CD8-positive, alpha-beta memory T cell (primary cell): ENCODE results near the gene BCAR3. TPM values are rescaled to one million over a fixed set of nuclear protein-coding genes. Genes with fewer than 3 reads are reported as not detected.
"Not testable (repeated sequence)": the region's sequence is repeated elsewhere in the genome, so short reads cannot be mapped to it uniquely, and the experiment has no call there.

Experiments used
- CTCF ChIA-PET: fragments of 350-600 bp; sonication (Branson Sonifier 250); formaldehyde crosslinking; loops from one replicate; lab custom pipeline; 2021; ENCODE audit warnings: antibody characterized with exemption; lab: Charles Lee
- POLR2A ChIA-PET: fragments of 350-600 bp; sonication (Branson Sonifier 250); formaldehyde crosslinking; loops from one replicate; lab custom pipeline; 2021; ENCODE audit warnings: antibody characterized with exemption; lab: Charles Lee
- DNase-seq, 5 donors: peaks; one replicate each; pipeline versions ENCODE4 v3.0.0 to v3.0.0-alpha.2; 2020 to 2022; ENCODE audit warnings: mixed read lengths in 1 of 5
- H3K27ac ChIP-seq: one replicate; pipeline ENCODE4 v1.7.0; 2013; ENCODE audit warnings: low read depth, mild to moderate bottlenecking, low read length, moderate library complexity
- H3K27me3 ChIP-seq: 2 replicates; pipeline ENCODE4 v1.7.0; 2013; ENCODE audit warnings: low read length, mild to moderate bottlenecking; ENCODE audit not compliant: insufficient read depth, poor library complexity, severe bottlenecking
- H3K36me3 ChIP-seq: 2 replicates; pipeline ENCODE4 v1.7.0; 2013; ENCODE audit warnings: mild to moderate bottlenecking, low read length, moderate library complexity; ENCODE audit not compliant: insufficient read depth
- H3K4me1 ChIP-seq: 2 replicates; pipeline ENCODE4 v1.7.0; 2013; ENCODE audit warnings: mild to moderate bottlenecking, low read length, moderate library complexity; ENCODE audit not compliant: insufficient read depth
- H3K4me3 ChIP-seq: 2 replicates; pipeline ENCODE4 v1.7.0; 2013; ENCODE audit warnings: mild to moderate bottlenecking, low read length
- H3K9me3 ChIP-seq: 2 replicates; pipeline ENCODE4 v1.7.0; 2013; ENCODE audit warnings: mild to moderate bottlenecking, low read length
- H3K27ac Mint-ChIP-seq, 8 donors: one replicate each; pipeline ENCODE4 v1.8.0; 2020 to 2021; ENCODE audit warnings: mixed read lengths in 8 of 8, mild to moderate bottlenecking in 6 of 8, inconsistent platforms in 3 of 8, moderate library complexity in 3 of 8
- H3K27me3 Mint-ChIP-seq, 2 donors: one replicate each; pipeline ENCODE4 v1.8.0; 2020 to 2021; ENCODE audit warnings: mixed read lengths in 2 of 2, mild to moderate bottlenecking in 1 of 2, moderate library complexity in 1 of 2
- H3K36me3 Mint-ChIP-seq, 3 donors: one replicate each; pipeline ENCODE4 v1.8.0; 2020 to 2021; ENCODE audit warnings: mixed read lengths in 3 of 3, inconsistent platforms in 1 of 3, mild to moderate bottlenecking in 1 of 3
- H3K4me1 Mint-ChIP-seq, 3 donors: one replicate each; pipeline ENCODE4 v1.8.0; 2020 to 2021; ENCODE audit warnings: mixed read lengths in 3 of 3, inconsistent platforms in 1 of 3, mild to moderate bottlenecking in 1 of 3
- H3K4me3 Mint-ChIP-seq, 7 donors: one replicate each; pipeline ENCODE4 v1.8.0; 2020 to 2021; ENCODE audit warnings: mixed read lengths in 7 of 7, mild to moderate bottlenecking in 6 of 7, moderate library complexity in 4 of 7, inconsistent platforms in 2 of 7
- H3K9me3 Mint-ChIP-seq, 5 donors: one replicate each; pipeline ENCODE4 v1.8.0; 2020 to 2022; ENCODE audit warnings: mixed read lengths in 5 of 5, mild to moderate bottlenecking in 3 of 5, moderate library complexity in 2 of 5, inconsistent platforms in 1 of 5
- polyA plus RNA-seq: library from polyadenylated mRNA; unstranded; fragments of 300-500 nt; fragmentation: Illumina TruSeq; gene quantifications from one replicate; pipeline ENCODE4 v1.2.3, GENCODE V29; 2021
- total RNA-seq, 2 experiments: library from RNA; stranded (reverse); gene quantifications; one replicate each; pipeline ENCODE4 v1.2.3, GENCODE V29; 2021

The BCAR3 gene
- total and polyA plus RNA-seq, 3 experiments from 2014 or later: 0.32 to 0.77 (median 0.62) TPM

- H3K27ac Mint-ChIP-seq: no peak overlapping the region
- H3K36me3 Mint-ChIP-seq: no peaks in the 10 kb centered on the region
- H3K36me3 ChIP-seq: no peaks in the 10 kb centered on the region
- H3K27me3 ChIP-seq: no peaks in the 10 kb centered on the region
- no peaks in the 10 kb centered on the region for H3K9me3 ChIP-seq
- no peaks in the 10 kb centered on the region for H3K4me1 ChIP-seq
- no peak overlapping the region for H3K27ac ChIP-seq
- ChIA-PET POLR2A (no interaction called here), CTCF (no interaction called here)
- DNase-seq: no peak
- no peaks in the 10 kb centered on the region for H3K9me3 Mint-ChIP-seq
- H3K4me3 Mint-ChIP-seq: no peak overlapping the region
- no peak overlapping the region for H3K4me3 ChIP-seq
- H3K27me3 Mint-ChIP-seq: no peaks in the 10 kb centered on the region
- peaks cover 2 to 5% (median 4%) of the 10 kb centered on the region in 3 donors for H3K4me1 Mint-ChIP-seq
Observed at GRCh38 chr1:93698329-93699048, 16.9 kb upstream of the BCAR3 start.

GRCh38 chr1:93697566-93697965, 15.9 kb upstream of the BCAR3 start:
- H3K4me1 ChIP-seq, POLR2A ChIA-PET, H3K9me3 Mint-ChIP-seq, H3K27me3 Mint-ChIP-seq, H3K27ac Mint-ChIP-seq, H3K27me3 ChIP-seq, H3K36me3 ChIP-seq, CTCF ChIA-PET, H3K27ac ChIP-seq, DNase-seq, H3K4me3 ChIP-seq, H3K9me3 ChIP-seq, H3K4me3 Mint-ChIP-seq, H3K36me3 Mint-ChIP-seq: not testable (repeated sequence)
- H3K4me1 Mint-ChIP-seq: peaks cover 2 to 14% (median 12%) of the 10 kb centered on the region in 3 donors

DNA sequence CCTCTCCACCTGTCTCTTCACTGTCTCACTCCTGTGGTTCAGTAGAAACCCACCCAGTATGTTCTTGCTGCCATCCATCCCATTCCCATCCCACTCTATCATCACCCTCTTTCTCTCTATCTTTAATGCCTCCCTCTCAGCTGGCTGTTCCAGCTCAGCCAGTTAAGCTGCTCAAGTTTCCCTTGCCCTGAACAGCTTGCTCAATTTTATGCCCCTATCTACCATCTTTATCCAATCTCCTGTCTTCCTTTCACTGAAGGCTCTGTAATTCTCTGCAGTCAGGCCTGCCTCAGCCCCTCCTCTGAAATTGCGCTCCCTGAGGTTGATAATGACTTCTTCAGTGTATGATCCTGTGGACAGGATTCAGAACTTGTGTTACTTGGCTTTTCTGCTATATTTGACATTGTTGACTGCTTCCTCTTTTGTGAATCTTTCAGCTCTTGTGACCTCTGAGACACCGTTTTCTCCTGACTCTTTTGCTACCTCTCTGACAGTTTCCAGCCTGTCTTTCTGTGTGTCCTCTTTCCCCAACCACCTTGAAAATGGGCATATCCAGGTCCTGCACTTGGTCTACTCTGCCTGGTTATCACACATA, 13.9 kb upstream of the BCAR3 start:
- H3K27me3 ChIP-seq: no peaks in the 10 kb centered on the region
- H3K4me3 Mint-ChIP-seq: no peak overlapping the region
- no peak overlapping the region for H3K27ac ChIP-seq
- peaks cover 2 to 17% (median 15%) of the 10 kb centered on the region in 3 donors for H3K4me1 Mint-ChIP-seq
- H3K9me3 Mint-ChIP-seq: no peaks in the 10 kb centered on the region
- H3K4me1 ChIP-seq: no peaks in the 10 kb centered on the region
- H3K36me3 Mint-ChIP-seq: no peaks in the 10 kb centered on the region
- H3K27ac Mint-ChIP-seq: no peak overlapping the region
- H3K27me3 Mint-ChIP-seq: no peaks in the 10 kb centered on the region
- ChIA-PET CTCF (interaction anchor here (1.0 kb wide), 1 partner anchor 95 kb away, joined by 3 read pairs; no protein-coding TSS in a partner anchor), POLR2A (no interaction called here)
- no peak for DNase-seq
- no peaks in the 10 kb centered on the region for H3K36me3 ChIP-seq
- no peaks in the 10 kb centered on the region for H3K9me3 ChIP-seq
- no peak overlapping the region for H3K4me3 ChIP-seq

- no peak overlapping the region for H3K27ac ChIP-seq
- CTCF ChIA-PET: no interaction called here
- no peaks in the 10 kb centered on the region for H3K36me3 Mint-ChIP-seq
- POLR2A ChIA-PET: no interaction called here
- no peak for DNase-seq
- H3K4me1 Mint-ChIP-seq: peaks cover 2 to 17% (median 15%) of the 10 kb centered on the region in 3 donors
- H3K27me3 ChIP-seq: no peaks in the 10 kb centered on the region
- H3K4me3 Mint-ChIP-seq: no peak overlapping the region
- H3K4me1 ChIP-seq: no peaks in the 10 kb centered on the region
- H3K9me3 ChIP-seq: no peaks in the 10 kb centered on the region
- H3K27me3 Mint-ChIP-seq: no peaks in the 10 kb centered on the region
- no peaks in the 10 kb centered on the region for H3K36me3 ChIP-seq
- no peaks in the 10 kb centered on the region for H3K9me3 Mint-ChIP-seq
- H3K4me3 ChIP-seq: no peak overlapping the region
- no peak overlapping the region for H3K27ac Mint-ChIP-seq
Observed at GRCh38 chr1:93694819-93695218, 13.2 kb upstream of the BCAR3 start.

GRCh38 chr1:93694039-93694438, 12.4 kb upstream of the BCAR3 start:
- Histone ChIP-seq H3K27ac (no peak overlapping the region), H3K4me3 (no peak overlapping the region), H3K36me3 (no peaks in the 10 kb centered on the region), H3K9me3 (no peaks in the 10 kb centered on the region), H3K27me3 (no peaks in the 10 kb centered on the region), H3K4me1 (no peaks in the 10 kb centered on the region)
- Mint-ChIP-seq H3K9me3 (no peaks in the 10 kb centered on the region), H3K4me1 (peaks cover 2 to 17% (median 15%) of the 10 kb centered on the region in 3 donors), H3K36me3 (no peaks in the 10 kb centered on the region), H3K27ac (no peak overlapping the region), H3K4me3 (no peak overlapping the region), H3K27me3 (no peaks in the 10 kb centered on the region)
- ChIA-PET POLR2A (no interaction called here), CTCF (no interaction called here)
- no peak for DNase-seq

DNA sequence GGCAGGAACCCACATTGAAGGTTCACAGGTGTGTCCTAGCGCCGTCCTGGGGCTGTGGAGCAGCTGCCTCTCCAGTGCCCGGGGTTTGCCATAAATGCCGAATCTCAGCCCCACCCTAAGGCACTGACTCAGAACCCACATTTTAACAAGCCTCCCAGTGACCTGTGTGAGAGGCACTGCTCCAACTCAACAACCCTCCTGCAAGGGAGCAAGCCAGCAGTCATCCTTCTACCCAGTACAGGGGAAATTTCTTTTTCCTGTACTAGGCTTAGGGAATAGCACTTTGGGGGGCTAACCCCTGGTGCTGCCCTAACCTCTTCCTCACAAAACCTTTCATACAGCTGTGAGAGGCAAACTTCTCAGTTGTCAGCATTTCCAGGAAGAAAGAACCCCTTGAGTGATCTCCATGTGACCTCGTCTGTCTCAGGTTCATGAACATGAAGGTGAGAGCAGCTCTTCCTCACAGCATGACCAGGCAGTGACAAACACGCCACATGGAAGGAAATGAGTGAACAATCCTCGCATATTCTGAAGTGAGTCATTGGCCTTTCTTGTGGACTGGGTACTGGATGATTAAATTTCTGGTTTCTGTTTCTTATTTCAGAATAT, 11.4 kb upstream of the BCAR3 start:
- Histone ChIP-seq H3K36me3 (no peaks in the 10 kb centered on the region), H3K27ac (no peak overlapping the region), H3K4me3 (no peak overlapping the region), H3K27me3 (no peaks in the 10 kb centered on the region), H3K9me3 (no peaks in the 10 kb centered on the region), H3K4me1 (no peaks in the 10 kb centered on the region)
- H3K4me1 Mint-ChIP-seq: peaks cover 2 to 17% (median 15%) of the 10 kb centered on the region in 3 donors
- H3K4me3 Mint-ChIP-seq: no peak overlapping the region
- no peak for DNase-seq
- ChIA-PET POLR2A (no interaction called here), CTCF (no interaction called here)
- H3K9me3 Mint-ChIP-seq: no peaks in the 10 kb centered on the region
- no peaks in the 10 kb centered on the region for H3K27me3 Mint-ChIP-seq
- no peaks in the 10 kb centered on the region for H3K36me3 Mint-ChIP-seq
- peak overlapping the region in 1 of 8 donors; percentile 19 for H3K27ac Mint-ChIP-seq

GRCh38 chr1:93692451-93692861, 10.8 kb upstream of the BCAR3 start:
- Histone ChIP-seq H3K36me3 (no peaks in the 10 kb centered on the region), H3K4me1 (no peaks in the 10 kb centered on the region), H3K9me3 (no peaks in the 10 kb centered on the region), H3K4me3 (no peak overlapping the region), H3K27ac (no peak overlapping the region), H3K27me3 (no peaks in the 10 kb centered on the region)
- Mint-ChIP-seq H3K27ac (no peak overlapping the region), H3K27me3 (no peaks in the 10 kb centered on the region), H3K36me3 (no peaks in the 10 kb centered on the region), H3K4me1 (peaks cover 2 to 17% (median 15%) of the 10 kb centered on the region in 3 donors), H3K4me3 (no peak overlapping the region), H3K9me3 (no peaks in the 10 kb centered on the region)
- ChIA-PET POLR2A (no interaction called here), CTCF (no interaction called here)
- no peak for DNase-seq

DNA sequence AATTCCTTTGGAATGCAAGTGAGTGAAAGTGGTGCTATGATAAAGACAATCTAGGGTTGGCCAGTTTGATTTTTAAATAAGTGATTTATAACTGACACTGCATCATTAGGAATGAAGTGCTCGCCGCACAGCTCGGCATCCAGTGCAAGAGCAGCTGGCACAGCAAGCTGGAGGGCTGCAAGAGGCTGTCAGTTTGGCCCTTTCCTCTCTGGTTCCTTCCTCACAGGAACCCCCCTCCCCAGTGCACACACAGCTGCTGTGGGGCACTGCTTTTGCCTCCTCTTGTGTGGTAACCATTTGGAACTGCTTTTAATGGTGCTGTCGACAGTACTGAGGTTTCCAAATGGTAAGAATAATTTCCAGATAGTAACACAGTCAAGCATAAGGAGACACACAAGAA, 10.4 kb upstream of the BCAR3 start:
- Histone ChIP-seq H3K36me3 (no peaks in the 10 kb centered on the region), H3K27me3 (no peaks in the 10 kb centered on the region), H3K4me1 (no peaks in the 10 kb centered on the region), H3K27ac (no peak overlapping the region), H3K9me3 (no peaks in the 10 kb centered on the region), H3K4me3 (no peak overlapping the region)
- Mint-ChIP-seq H3K4me1 (peaks cover 2 to 17% (median 15%) of the 10 kb centered on the region in 3 donors), H3K9me3 (no peaks in the 10 kb centered on the region), H3K36me3 (no peaks in the 10 kb centered on the region), H3K27ac (no peak overlapping the region), H3K4me3 (no peak overlapping the region), H3K27me3 (no peaks in the 10 kb centered on the region)
- ChIA-PET CTCF (no interaction called here), POLR2A (no interaction called here)
- DNase-seq: no peak
